OCI-LY1 (cell line): ENCODE data around the gene MEMO1.

Experiments
- CTCF ChIP-seq: fragments of 200-600 bp; sonication (generic), shearing (Covaris generic); IDR thresholded peaks from 2 replicates; pipeline ENCODE4 v1.5.1; 2017; ENCODE audit warnings: mild to moderate bottlenecking, antibody characterized with exemption, low read length, moderate library complexity, mixed read lengths
- EZH2 ChIP-seq: fragments of 200-600 bp; sonication (generic), shearing (Covaris generic); IDR thresholded peaks from 2 replicates; pipeline ENCODE4 v1.8.0; 2017; ENCODE audit warnings: borderline replicate concordance, mixed run types, mild to moderate bottlenecking, antibody characterized with exemption, low read length, moderate library complexity, mixed read lengths

GRCh38 chr2:32002406-32002805 lies 8.4 kb downstream of the MEMO1 start:
- TF ChIP-seq CTCF (no peak), EZH2 (no peak)
